GM19193 (cell line): ENCODE results near the gene FUT4.

Source experiments
- POLR2A ChIP-seq: IDR thresholded peaks from 4 replicates; pipeline ENCODE4 v1.6.1; 2011; ENCODE audit not compliant: insufficient read depth, insufficient read length; ENCODE audit errors: extremely low read depth

The FUT4 gene, protein sequence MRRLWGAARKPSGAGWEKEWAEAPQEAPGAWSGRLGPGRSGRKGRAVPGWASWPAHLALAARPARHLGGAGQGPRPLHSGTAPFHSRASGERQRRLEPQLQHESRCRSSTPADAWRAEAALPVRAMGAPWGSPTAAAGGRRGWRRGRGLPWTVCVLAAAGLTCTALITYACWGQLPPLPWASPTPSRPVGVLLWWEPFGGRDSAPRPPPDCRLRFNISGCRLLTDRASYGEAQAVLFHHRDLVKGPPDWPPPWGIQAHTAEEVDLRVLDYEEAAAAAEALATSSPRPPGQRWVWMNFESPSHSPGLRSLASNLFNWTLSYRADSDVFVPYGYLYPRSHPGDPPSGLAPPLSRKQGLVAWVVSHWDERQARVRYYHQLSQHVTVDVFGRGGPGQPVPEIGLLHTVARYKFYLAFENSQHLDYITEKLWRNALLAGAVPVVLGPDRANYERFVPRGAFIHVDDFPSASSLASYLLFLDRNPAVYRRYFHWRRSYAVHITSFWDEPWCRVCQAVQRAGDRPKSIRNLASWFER

DNA sequence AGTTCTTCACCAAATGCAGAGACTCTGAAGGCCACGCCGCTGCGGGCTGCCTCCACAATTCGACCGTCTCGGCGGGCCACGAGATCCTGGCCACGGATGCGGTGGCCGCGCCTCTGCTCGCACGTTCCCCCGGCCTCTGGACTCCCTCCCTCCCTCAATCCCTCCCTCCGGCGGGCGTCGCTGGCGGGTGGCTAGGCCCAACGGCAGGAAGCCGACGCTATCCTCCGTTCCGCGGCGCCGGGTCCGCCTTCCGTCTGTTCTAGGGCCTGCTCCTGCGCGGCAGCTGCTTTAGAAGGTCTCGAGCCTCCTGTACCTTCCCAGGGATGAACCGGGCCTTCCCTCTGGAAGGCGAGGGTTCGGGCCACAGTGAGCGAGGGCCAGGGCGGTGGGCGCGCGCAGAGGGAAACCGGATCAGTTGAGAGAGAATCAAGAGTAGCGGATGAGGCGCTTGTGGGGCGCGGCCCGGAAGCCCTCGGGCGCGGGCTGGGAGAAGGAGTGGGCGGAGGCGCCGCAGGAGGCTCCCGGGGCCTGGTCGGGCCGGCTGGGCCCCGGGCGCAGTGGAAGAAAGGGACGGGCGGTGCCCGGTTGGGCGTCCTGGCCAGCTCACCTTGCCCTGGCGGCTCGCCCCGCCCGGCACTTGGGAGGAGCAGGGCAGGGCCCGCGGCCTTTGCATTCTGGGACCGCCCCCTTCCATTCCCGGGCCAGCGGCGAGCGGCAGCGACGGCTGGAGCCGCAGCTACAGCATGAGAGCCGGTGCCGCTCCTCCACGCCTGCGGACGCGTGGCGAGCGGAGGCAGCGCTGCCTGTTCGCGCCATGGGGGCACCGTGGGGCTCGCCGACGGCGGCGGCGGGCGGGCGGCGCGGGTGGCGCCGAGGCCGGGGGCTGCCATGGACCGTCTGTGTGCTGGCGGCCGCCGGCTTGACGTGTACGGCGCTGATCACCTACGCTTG, at the start of gene FUT4:
Gene FUT4, plus strand, starts transcription at position 227 of the 951 bp plus-strand sequence. Its CDS starts 213 bp downstream, at position 440.
- peak; percentile 68 for TF ChIP-seq POLR2A

GRCh38 chr11:94494126-94494680, 49.5 kb upstream of the FUT4 start:
- TF ChIP-seq POLR2A = no peak

DNA sequence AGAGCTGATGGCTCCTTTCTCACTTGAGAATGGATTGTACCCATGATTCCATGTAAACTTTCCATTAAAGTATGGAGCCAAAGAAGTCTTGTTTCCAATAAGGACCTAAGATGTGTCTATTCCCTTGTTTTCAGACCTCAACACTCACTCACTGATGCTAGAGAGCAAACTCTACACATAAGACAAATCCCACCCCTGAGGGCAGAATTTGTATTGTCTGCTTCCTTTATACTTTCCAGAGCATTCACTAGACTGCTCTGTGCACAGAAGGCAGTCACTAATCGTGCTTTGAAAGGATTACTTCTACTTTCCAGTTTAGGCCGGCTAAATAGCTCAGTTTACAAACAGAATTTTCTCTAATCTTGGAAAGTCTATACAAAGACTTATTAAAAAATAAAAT, 43.5 kb upstream of the FUT4 start:
- no peak for TF ChIP-seq POLR2A

- no peak for TF ChIP-seq POLR2A
Measured at GRCh38 chr11:94501522-94501921, 42.2 kb upstream of the FUT4 start.

- no peak for TF ChIP-seq POLR2A
Measured at GRCh38 chr11:94504689-94505293, 38.9 kb upstream of the FUT4 start.

DNA sequence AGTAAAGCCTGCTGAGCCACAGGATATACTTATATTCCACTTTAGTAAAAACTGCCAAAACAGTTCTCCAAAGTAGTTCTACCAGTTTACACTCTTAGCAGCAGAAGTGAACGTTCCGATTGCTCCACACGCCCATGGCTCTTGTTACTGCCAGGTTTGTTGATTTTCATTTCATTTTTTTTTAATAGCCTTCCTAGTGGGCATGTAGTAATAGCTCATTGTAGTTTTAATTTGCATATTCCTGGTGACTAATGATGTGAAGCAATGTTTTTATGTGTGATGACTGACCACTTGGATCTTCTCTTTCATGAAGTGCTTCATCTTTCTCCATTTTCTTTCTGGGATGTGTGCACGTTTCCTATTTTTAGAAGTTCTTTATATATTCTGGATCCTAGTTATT, 36.2 kb upstream of the FUT4 start:
- no peak for TF ChIP-seq POLR2A

GRCh38 chr11:94511932-94512781, 31.6 kb upstream of the FUT4 start, which contains the start of gene C11orf97:
Gene C11orf97, plus strand, starts transcription at chr11:94512461. Its CDS starts 68 bp downstream, at chr11:94512529.
- TF ChIP-seq POLR2A = no peak

- no peak for TF ChIP-seq POLR2A
Measured at GRCh38 chr11:94513091-94513490, 30.6 kb upstream of the FUT4 start.

GRCh38 chr11:94515398-94515797, 28.3 kb upstream of the FUT4 start:
- TF ChIP-seq POLR2A = no peak

GRCh38 chr11:94516725-94517124, 27.0 kb upstream of the FUT4 start:
- no peak for TF ChIP-seq POLR2A

DNA sequence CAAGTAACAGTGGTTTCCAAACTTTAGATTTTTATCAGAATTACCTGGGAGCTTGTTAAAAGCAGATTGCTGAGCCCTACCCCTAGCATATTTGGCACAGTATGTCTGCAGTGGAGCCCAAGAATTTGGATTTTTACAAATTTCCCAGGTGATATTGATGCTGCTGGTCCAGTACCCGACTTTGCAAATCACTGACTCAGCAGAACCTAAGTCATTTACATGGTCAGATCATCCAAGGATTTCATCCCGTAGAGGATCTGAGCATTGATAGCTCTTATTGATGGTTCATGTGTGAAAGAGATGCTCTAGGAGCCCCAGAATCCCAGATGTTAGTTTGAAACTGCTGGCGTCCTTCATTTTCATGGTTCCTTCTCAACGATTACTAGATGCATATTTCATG, 25.4 kb upstream of the FUT4 start:
- no peak for TF ChIP-seq POLR2A

DNA sequence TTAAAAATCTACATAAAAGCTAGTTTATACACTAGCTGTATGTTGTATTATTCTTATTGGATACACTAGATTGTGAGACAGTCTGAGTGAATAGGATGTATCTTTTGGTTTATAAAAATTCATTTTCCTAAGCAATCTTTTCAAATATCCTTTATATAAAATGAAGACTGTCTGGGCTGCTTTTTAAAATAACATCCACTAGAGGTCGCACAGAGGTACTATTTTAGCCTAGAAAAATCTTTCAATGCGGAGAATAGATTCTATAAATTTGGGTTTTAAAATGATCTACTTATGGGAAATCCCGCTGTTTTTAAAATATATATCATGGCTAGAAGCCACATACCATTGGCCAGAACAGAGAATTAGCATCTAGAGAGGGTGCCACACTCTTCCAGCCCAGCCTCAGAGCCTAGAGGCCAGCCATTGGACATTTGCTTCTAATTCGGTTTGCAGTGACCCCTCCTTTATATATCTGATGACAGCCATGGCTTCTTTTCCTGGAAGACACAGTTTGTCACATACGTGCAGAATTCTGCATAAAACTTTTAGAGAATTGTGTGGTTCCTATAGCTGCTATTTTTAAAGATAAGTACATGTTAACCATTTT, 24.1 kb upstream of the FUT4 start:
- no peak for TF ChIP-seq POLR2A

DNA sequence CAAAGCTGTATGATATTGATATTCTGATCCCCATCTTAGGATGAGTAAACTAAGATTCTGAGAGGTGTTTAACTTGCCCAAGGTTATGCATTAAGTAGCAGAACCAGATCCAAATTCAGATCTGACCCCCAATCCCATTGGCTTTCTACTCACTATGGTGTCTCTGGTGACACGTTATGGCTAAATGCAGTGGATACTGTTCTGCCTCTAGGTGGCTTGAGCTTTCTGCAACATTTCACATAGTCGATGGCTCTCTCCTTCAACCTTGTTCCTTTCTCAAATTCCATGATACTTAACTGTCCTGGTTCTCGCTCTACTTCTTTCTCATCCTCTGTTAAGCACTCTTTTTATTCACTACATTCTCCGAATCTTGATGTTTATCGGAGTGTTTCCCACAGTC, 22.0 kb upstream of the FUT4 start:
- TF ChIP-seq POLR2A = no peak
